NCI-H2171 treated with DMSO at 0.1 percent for 48 hours (cell line): ENCODE results near the gene TMEM236.
A peak's percentile ranks its signal among the peaks of the same experiment; 100 is the strongest.
"Not testable (repeated sequence)": the region's sequence is repeated elsewhere in the genome, so short reads cannot be mapped to it uniquely, and the experiment has no call there.

Experiments used
- DNase-seq: peaks from one replicate; lab custom pipeline; 2025; lab: John Stamatoyannopoulos, UW

TMEM236 gene

DNA sequence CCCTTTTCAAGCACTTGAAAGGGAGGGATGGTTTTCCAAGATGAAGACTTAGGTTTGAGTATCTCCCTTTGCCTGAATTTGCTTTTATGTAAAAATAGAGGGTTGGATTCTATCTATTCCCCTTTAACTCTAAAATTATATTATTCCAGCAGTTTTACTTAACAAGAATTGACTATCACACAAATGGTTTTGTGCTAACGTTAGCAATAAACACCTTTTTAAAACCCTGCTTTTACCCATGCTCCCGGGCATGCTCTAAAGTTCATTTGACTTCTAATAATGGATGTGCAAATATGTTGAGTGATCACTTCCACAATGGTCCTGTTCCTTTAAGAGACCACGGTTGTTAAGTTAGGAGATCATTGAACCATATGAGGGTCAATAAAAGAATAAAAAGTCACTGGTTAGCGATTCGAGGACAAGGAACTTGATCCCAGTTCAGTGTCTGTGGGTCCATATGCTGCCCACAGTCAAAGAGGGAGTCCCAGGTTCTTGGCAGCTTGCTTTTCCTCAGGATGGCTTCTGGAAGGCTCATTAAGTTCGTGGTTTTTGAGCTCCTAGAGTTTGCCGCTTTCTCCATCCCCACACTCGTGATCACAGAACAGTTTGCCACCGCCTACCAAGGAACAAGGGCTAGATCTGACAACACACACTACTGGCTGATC is at the start of gene TMEM236:
Gene TMEM236, plus strand, starts transcription at position 421 of the 665 bp plus-strand sequence. Its CDS starts 95 bp downstream, at position 516.
- no peak for DNase-seq

GRCh38 chr10:17703706-17704105 is 48.3 kb upstream of the TMEM236 start:
- DNase-seq: no peak

GRCh38 chr10:17708821-17709220 is 43.2 kb upstream of the TMEM236 start:
- no peak for DNase-seq

DNA sequence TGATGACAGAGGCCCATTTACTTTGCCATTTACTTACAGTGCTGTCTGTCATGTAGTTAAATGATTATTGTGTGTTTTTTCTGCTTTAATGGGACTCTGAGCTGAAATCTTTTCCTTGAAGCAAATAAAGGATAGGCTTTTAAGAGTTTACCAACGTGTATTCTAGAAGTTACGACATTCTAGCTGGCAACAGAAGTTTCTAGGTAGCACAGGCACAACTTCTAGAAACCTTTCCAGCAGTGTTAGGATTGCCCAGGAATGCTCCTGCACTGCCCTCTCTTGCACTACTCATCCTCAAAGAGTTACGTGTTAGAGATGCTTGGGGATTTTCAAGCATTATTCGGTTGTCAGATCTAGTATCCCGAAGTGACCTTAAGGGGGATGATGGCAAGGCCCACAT is 42.5 kb upstream of the TMEM236 start:
- DNase-seq: no peak

DNA sequence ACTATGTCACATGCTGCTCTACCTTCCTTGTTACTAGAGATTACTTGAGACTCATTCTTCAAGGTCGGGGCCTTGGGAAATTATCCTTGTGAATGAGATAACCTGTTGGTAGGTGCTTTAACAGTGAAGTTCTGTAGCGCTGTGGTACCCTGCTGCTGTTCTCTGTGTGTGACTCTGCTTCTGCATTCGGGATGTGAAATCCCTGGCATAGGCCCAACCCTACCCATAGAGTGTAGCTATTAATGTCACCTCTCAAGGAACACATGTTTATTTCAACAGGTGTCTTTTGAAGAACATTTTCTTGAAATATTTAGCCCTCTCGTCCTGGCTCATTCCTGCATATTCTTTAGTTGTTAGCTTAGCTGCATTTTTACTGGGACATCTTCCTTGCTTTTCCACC is 41.8 kb upstream of the TMEM236 start:
- DNase-seq: no peak

GRCh38 chr10:17712053-17712452 is 39.9 kb upstream of the TMEM236 start:
- no peak for DNase-seq

DNA sequence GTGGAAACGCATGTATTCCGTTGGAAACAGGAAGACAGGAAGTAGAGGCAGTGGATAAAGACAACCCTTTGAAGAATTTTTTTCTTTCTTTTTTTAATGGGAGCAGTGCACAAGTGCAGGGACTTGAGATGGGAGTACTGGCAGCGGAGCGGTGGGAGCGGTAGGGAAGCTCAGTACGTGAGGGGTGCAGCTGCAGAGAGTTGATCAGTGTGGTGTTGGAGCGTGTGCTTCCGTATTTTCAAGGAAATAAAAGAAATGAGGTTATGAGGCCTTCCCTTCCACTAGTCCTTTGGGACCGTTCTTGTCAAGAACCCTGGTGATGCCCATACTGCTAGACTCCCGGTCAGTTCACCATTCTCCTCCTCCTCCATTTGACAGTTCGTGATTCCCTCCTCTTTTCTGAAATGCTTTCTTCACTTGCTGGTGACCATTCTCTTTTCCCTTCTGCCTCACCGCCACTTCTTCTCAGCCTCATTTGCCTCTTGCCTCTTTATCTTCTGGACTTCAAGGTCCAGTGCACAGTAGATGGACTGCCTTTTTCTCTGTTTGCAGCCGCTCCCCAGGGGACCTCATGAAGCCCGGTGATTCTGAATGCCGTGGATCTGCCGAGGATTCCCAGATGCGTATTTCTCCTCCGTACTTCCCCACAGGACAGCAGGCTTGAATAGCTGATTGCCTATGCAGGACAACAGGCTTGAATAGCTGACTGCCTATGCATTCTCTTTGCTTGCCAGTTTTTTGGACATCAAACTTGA is 39.1 kb upstream of the TMEM236 start:
- DNase-seq: no peak

DNA sequence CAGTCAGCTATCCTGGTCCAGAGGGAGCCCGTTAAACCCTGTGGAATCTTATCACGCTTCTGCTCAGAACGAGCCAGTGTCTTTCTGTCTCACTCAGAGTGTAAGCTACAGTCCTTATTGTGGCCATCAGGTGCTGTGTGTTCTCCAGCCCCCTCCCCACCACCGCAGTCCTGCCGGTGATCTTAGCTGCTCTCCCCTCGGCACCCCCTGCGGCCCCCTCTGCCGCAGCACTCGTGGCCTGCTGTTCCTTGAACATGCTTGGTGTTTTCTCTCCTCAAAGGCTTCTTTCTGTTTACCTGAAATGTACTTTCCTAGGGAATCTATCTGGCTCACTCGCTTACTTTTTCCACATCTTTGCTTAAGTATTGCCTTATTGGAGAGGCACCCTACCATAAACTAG is 38.2 kb upstream of the TMEM236 start:
- DNase-seq: no peak

GRCh38 chr10:17716161-17716560 is 35.8 kb upstream of the TMEM236 start:
- no peak for DNase-seq

DNA sequence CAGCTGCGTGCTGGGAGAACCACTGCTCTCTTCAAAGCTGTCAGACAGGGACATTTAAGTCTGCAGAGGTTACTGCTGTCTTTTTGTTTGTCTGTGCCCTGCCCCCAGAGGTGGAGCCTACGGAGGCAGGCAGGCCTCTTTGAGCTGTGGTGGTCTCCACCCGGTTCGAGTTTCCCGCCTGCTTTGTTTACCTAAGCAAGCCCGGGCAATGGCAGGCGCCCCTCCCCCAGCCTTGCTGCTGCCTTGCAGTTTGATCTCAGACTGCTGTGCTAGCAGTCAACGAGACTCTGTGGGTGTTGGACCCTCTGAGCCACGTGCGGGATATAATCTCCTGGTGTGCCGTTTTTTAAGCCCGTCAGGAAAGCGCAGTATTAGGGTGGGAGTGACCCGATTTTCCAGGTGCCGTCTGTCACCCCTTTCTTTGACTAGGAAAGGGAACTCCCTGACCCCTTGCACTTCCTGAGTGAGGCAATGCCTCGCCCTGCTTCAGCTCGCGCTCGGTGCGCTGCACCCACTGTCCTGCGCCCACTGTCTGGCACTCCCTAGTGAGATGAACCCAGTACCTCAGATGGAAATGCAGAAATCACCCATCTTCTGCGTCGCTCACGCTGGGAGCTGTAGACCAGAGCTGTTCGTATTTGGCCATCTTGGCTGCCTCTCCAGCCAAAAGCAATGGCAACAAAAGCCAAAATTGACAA is 29.5 kb upstream of the TMEM236 start:
- not testable (repeated sequence) for DNase-seq

GRCh38 chr10:17725703-17726102 is 26.3 kb upstream of the TMEM236 start:
- no peak for DNase-seq

DNA sequence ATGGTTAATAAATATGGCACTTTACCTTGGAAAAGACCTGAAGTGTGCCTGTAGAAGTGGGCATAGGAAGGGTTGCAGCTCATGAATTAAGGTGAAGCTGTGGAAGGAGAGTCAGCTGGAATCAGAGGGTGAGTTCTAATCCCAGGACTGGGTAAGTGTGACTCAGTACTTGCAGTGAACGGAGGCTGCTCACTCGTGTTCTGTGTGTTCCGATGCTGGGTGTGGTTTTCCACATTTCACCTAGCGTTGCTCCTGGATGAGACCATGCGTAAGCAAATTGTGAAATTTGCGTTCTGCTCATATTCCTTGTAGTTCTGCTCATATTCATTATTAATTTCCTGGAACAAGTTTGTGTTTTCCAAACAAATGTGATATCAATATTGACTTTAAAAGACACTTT is 22.4 kb upstream of the TMEM236 start:
- no peak for DNase-seq

- DNase-seq: no peak
These were observed 21.3 kb upstream of the TMEM236 start for GRCh38 chr10:17730667-17731066.

DNA sequence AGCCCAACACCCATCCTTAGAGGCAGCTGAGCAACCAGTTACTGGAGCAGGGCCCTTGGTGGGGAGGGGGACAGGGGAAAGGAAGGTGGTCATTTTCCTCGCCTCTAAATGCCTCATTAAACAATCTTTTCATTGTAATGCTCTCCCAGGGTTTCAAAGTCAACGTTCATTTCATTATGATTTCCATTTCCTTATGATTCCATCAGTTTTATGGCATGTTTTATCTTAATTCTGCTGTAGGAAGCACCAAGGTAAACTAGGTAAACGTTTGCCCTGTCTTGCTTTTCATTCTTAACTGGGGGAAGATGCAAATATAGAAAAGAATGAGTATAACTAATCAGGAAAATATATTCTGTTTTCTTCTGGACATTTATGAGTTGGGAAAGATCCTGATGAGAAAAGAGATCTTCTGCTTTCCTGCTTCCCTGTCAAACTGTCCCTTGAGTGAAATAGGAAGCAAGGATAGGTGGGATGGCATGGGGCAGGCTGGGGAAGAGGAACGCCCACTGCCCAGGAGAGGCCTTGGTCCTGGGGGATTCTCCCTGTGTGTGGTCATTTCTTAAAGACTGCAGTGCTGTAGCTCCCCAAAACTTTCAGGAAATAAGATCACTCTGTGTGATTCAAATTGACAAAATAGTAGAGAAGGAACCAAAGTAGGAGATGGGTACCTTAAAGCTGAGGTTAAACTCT is 20.5 kb upstream of the TMEM236 start:
- no peak for DNase-seq

DNA sequence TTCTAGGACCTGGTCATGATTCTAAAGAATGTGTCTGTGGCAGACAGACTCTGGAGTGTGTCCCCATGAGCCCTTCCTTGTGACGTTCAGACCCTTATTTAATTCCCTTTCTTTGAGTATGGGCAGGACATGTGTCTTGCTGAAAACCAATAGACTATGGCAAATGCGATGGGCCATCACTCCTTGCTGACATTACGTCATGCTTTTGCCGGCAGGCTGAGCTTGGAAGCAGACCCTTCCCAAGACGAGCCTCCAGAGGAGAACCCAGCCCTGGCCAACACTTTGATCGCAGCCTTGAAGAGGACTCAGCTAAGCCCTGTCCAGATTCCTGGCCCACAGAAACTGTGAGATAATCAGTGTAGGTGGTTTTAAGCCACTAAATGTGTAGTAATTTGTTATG is 18.4 kb upstream of the TMEM236 start:
- no peak for DNase-seq

DNA sequence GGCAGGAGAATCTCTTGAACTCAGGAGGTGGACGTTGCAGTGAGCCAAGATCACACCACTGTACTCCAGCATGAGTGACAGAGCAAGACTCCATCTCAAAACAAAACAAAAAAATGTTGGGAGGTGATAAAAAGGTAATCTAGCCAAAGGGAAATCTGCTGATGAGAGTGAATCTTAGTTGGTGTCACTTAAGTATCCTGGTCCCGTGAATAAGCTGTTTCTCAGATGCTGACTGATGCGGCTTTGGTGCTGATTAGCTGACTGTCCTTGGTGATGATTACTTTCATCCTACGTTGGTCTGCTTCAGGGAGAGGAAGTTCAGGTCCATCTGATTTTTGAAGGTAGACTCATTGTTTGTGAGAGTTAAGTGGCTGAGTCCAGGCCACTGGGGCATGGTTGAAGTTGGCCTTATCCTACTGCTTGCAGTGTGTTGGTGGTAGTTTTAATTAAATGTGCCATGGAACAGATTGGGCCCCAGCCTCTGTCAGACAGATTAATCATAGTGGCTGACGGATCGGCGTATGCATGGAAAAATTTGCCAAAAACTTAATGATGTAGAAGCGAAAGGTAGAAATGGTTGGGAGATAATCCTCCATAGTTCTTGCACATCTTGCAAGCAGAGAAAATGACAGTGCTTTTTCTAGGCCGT is 17.4 kb upstream of the TMEM236 start:
- DNase-seq: no peak

DNA sequence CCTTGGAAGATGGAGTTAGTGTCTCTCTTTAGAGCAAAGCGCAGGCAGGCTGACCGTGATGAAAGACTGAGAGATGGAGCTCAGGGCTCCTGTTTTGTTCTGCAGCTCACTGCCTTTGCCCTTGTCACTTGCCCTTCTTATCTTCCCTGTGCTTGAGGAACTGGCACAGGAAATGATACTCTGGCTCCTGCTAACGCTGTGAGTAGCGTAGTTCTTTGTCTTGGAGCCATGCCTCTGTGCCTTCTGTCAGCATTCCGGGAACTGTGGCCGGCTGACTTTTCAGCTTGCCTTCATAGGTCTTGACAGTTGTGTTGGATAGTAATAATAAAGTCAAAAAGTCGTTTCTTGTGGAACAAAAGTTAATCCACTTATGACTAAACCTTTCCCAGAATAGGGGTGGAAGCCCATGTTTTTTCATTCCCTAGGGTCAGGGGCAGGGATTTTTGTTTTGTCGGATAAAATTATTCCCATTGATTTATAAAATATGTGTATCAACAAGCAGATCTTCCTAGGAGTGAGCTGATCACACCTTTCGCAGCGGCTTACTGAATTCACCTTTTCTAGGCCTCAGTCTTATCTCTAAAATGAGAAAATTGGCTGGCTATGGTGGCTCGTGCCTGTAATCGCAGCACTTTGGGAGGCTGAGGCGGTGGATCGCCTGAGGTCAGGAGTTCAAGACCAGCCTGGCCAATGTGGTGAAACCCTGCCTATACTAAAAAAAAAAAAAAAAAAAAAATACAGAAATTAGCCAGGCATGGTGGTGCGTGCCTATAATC is 16.6 kb upstream of the TMEM236 start:
- no peak for DNase-seq

DNA sequence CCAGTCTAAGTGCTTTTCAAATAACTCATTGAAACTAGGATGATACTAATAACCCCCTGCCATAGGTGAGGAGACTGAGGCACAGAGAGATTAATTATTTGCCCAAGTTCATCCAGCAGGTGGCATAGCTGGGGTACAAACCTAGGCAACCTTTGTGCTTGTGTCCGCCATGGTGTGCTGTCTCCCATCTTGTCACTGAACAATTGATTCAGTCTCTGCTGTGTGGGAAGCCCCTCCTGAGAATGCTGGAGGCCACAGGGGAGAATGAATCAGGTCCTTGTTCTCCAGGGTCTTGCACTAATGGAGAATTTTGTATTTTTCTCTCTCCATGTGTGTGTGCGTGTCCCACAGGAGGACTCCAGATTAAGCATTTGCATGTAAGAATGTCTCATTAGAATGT is 15.8 kb upstream of the TMEM236 start:
- no peak for DNase-seq

- peak; percentile 26 for DNase-seq
These were observed 14.7 kb upstream of the TMEM236 start for GRCh38 chr10:17737027-17737965.

- no peak for DNase-seq
These were observed 11.3 kb upstream of the TMEM236 start for GRCh38 chr10:17740668-17741067.
